Lower leg skin (tissue), 4 donors: ENCODE data around the gene IRAK1. TPM values are rescaled to one million over a fixed set of nuclear protein-coding genes. Genes with fewer than 3 reads are reported as not detected.

Experiments
- DNase-seq, 2 donors: peaks; one replicate each; pipeline ENCODE4 v3.0.0-alpha.2; 2019; ENCODE audit warnings: low spot score in 2 of 2
- H3K4me3 ChIP-seq: fragments of 200-600 bp; sonication (generic); 2 replicates; pipeline ENCODE4 v1.5.1; 2017; ENCODE audit warnings: mild to moderate bottlenecking, low read depth; ENCODE audit not compliant: poor library complexity, severe bottlenecking
- POLR2A ChIP-seq, 2 donors: fragments of 450-650 bp; IDR thresholded peaks; one replicate each; pipeline ENCODE4 v1.6.1; 2016 to 2017; ENCODE audit warnings: antibody characterized with exemption in 2 of 2, mild to moderate bottlenecking in 1 of 2, moderate library complexity in 1 of 2
- WGBS, 2 donors: methylation state at CpG; one replicate each; pipeline ENCODE4 v1.1.5; 2018; 5-methylcytosine and 5-hydroxymethylcytosine counted together
- intact Hi-C: fragments of 100-400 bp; cut with DNase I; formaldehyde crosslinking; loops from one replicate; pipeline ENCODE4 v1.15.0; 2023; ENCODE audit warnings: low total_unique reads
- total RNA-seq, 4 donors: library from RNA; depleted of rRNA; stranded (reverse); fragments of >200 nt; gene quantifications; one replicate each; pipeline ENCODE4 v1.1.0, GENCODE V29; 2016
- TF ChIP-seq, protein P1 (sequence below), 3 donors: fragments of 450-650 bp; IDR thresholded peaks; one replicate each; pipeline ENCODE4 v1.5.1; 2016; ENCODE audit warnings: antibody characterized with exemption in 3 of 3, mild to moderate bottlenecking in 3 of 3, moderate library complexity in 2 of 3

The IRAK1 gene
- total RNA-seq, 4 donors from 2014 or later = 57.5 to 67.4 (median 60.6) TPM

DNA sequence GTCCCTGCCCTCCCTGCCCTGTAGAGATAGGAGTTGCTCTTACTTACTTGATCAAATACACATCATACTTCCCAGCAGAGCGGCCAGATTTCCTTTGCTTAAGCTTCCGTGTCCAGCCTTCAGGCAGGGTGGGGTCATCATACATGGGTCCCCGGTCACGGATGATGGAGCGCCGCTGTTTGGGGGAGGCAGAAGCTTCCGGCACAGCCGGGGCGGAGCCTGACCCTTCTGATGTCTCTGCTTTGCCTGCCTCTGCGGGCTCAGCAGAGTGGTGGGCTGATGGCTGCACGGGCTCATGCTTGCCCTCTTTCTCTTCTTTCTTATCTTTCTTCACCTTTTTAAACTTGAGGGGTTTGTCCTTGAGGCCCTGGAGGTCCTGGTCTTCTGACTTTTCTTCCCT lies 12.5 kb upstream of the IRAK1 start:
- intact Hi-C loops = no loop called here
- no peak for TF ChIP-seq POLR2A (IDR thresholded peaks at IDR 0.05)
- H3K4me3 ChIP-seq = no peak overlapping the region
- DNase-seq = no peak
- 90 to 91% methylated on average over 5 to 11 of the region's 11 CpGs for WGBS, 2 donors

DNA sequence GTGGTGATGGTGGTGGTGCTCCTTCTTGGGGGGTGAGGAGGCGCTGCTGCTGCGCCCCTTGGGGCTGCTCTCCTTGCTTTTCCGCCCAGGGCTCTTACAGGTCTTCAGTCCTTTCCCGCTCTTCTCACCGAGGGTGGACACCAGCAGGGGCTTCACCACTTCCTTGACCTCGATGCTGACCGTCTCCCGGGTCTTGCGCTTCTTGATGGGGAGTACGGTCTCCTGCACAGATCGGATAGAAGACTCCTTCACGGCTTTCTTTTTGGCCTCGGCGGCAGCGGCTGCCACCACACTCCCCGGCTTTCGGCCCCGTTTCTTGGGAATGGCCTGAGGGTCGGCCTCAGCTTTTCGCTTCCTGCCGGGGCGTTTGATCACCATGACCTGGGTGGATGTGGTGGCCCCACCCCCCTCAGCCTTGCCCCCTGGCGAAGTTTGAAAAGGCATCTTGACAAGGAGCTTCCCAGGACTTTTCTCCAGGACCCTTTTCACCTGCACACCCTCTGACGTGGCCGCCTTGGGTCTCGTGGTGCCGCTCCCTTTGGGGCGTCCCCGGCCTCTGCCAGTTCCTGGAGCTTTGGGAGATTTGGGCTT lies 11.1 kb upstream of the IRAK1 start:
- intact Hi-C loops = no loop called here
- no peak for DNase-seq
- H3K4me3 ChIP-seq = no peak overlapping the region
- 89 to 94% methylated on average over 26 to 29 of the region's 29 CpGs for WGBS, 2 donors
- TF ChIP-seq, protein P1, sequence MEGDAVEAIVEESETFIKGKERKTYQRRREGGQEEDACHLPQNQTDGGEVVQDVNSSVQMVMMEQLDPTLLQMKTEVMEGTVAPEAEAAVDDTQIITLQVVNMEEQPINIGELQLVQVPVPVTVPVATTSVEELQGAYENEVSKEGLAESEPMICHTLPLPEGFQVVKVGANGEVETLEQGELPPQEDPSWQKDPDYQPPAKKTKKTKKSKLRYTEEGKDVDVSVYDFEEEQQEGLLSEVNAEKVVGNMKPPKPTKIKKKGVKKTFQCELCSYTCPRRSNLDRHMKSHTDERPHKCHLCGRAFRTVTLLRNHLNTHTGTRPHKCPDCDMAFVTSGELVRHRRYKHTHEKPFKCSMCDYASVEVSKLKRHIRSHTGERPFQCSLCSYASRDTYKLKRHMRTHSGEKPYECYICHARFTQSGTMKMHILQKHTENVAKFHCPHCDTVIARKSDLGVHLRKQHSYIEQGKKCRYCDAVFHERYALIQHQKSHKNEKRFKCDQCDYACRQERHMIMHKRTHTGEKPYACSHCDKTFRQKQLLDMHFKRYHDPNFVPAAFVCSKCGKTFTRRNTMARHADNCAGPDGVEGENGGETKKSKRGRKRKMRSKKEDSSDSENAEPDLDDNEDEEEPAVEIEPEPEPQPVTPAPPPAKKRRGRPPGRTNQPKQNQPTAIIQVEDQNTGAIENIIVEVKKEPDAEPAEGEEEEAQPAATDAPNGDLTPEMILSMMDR (IDR thresholded peaks at IDR 0.05) = no peak
- TF ChIP-seq POLR2A (IDR thresholded peaks at IDR 0.05) = no peak

DNA sequence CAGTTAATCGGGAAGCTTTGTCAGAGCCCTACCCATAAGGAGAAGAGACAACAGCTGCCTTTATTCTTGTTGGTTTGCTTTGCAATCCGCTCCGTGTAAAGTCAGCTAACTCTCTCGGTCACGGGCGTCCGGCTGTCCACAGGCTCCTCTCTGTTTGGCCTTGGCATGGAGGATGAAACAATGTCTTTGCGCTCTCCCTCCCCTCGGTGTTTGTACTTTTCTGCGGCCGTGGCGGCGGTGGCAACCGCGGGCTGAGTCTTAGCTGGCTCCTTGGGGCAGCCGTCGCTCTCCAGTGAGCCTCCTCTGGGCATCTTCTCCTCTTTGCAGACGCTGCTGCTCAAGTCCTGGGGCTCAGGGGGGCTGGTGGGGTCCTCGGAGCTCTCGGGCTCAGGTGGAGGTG lies 10.6 kb upstream of the IRAK1 start:
- no peak for DNase-seq
- no peak overlapping the region for H3K4me3 ChIP-seq
- TF ChIP-seq POLR2A (IDR thresholded peaks at IDR 0.05) = no peak
- TF ChIP-seq, protein P1 (IDR thresholded peaks at IDR 0.05) = no peak
- WGBS, 2 donors = 90 to 96% methylated on average over 13 to 16 of the region's 20 CpGs
- intact Hi-C loops = no loop called here

DNA sequence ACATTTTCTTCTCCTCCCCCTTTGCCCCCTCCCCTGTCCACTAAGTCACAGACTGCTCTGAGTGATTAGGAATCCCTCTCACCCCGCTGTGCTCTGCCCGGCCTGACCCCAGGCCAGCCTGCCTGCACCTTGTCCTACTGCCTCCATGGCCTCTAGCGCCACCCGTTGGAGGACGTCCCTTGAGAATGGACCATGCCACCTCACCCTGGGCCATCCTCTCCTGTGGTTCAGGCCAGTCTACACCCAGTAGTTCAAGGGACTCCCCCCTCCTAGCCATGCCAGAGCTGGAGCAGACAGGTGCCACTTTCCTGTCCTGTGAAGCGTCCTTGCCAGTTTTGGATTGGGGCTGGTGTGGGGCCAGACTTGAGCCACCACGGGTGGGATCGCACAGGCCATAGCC lies 9.7 kb upstream of the IRAK1 start:
- intact Hi-C loops = no loop called here
- TF ChIP-seq, protein P1 (IDR thresholded peaks at IDR 0.05) = no peak
- TF ChIP-seq POLR2A (IDR thresholded peaks at IDR 0.05) = no peak
- 84 to 87% methylated on average over 5 to 8 of the region's 8 CpGs for WGBS, 2 donors
- DNase-seq = no peak
- no peak overlapping the region for H3K4me3 ChIP-seq

DNA sequence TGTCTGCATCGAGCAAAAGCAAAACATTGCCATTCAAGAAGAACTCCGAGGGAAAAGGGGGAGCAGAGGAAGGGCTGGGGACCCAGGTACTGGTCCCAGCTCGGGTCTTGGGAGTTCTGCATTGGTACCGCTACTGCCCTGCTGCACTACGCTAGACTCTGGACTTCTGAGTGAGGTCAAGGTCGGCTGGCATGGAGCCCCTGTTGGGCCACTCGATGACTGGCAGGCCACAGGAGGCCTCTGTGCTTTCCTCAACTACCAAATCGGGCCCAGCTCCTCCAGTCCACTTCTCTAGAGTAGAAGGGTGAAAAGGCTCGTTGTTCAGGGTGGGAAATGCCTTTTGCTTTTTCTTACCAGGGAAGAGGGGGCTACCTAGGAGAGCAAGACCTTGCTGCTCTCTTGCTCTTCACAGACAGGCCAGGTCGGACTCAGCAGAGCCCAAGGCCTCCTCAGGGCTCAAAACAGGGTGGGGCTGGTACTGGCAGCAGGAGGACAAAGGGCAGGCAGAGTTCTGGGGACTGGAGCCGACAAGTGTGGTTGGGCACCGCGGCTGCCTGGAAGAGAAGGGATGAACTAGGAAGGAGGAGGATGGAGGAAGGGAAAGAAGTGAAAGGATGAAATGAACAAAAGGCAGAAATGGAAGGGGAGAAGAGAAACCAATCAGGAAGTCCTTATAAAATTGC lies 8.9 kb upstream of the IRAK1 start:
- no peak for TF ChIP-seq POLR2A (IDR thresholded peaks at IDR 0.05)
- TF ChIP-seq, protein P1 (IDR thresholded peaks at IDR 0.05) = no peak

DNA sequence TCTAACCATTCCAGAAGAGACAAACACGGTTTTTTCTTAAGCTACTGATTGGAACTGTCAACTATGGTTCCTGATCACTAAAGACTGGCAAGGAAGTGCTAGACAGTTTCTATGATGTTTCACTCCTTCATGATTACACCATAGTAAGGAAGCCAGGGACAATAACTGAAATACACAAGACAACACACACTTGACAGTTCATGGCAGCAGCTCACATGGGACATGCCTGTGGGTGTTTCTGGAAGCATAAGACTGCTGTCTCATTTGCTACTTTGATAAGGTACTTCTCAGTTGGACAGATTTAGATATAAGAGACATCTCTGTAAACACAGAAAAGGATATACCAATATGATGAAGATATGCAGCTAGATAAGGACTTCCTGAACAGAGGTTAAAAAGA lies 8.3 kb upstream of the IRAK1 start:
- intact Hi-C loops = no loop called here
- 56 to 64% methylated on average over 1 of the region's 1 CpG for WGBS, 2 donors
- no peak overlapping the region for H3K4me3 ChIP-seq
- DNase-seq = no peak
- TF ChIP-seq, protein P1 (IDR thresholded peaks at IDR 0.05) = no peak
- TF ChIP-seq POLR2A (IDR thresholded peaks at IDR 0.05) = no peak

More for the DNA sequence above, 8.9 kb upstream of the IRAK1 start:
- 68 to 82% methylated on average over 11 to 13 of the region's 13 CpGs for WGBS, 2 donors
- intact Hi-C loops = no loop called here
- H3K4me3 ChIP-seq = no peak overlapping the region
- no peak for DNase-seq
